NCI-H1092 treated with DMSO at 0.1 percent for 48 hours (cell line): Measurements from ENCODE around the gene CCNJL.
"Not testable (repeated sequence)": the region's sequence is repeated elsewhere in the genome, so short reads cannot be mapped to it uniquely, and the experiment has no call there.

Experiments used
- DNase-seq: peaks from one replicate; lab custom pipeline; 2025; lab: John Stamatoyannopoulos, UW

CCNJL gene

GRCh38 chr5:160312134-160312959, at the start of gene CCNJL:
CCNJL (minus strand) TSS chr5:160312564; CDS start chr5:160311923, 641 bp downstream.
- DNase-seq: peak; percentile 48

GRCh38 chr5:160361624-160362228, 49.4 kb upstream of the CCNJL start:
- DNase-seq: no peak

DNA sequence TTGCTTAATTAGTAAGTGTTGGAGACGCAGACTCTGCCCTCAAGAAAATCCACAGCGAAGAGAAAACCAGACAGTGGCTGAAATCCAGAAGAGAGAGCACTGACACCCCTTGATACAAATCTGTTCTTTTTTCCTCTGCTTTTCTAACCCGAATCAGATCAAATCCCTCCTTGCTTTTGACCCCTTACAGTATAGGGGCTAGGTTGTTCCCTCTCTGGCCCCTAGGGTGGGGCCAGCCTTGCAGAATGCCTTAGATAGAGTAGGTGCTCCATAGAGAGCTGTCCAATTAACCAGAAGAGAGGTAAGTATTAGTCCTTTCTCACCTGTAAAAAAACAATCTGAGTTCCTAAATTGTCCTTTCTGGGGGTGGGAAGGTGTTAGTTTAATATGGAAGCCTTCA, 47.9 kb upstream of the CCNJL start:
- no peak for DNase-seq

- DNase-seq: no peak
These were observed 47.5 kb upstream of the CCNJL start for GRCh38 chr5:160359816-160360215.

- DNase-seq: no peak
These were observed 46.9 kb upstream of the CCNJL start for GRCh38 chr5:160359242-160359641.

- DNase-seq: no peak
These were observed 45.6 kb upstream of the CCNJL start for GRCh38 chr5:160357861-160358411.

DNA sequence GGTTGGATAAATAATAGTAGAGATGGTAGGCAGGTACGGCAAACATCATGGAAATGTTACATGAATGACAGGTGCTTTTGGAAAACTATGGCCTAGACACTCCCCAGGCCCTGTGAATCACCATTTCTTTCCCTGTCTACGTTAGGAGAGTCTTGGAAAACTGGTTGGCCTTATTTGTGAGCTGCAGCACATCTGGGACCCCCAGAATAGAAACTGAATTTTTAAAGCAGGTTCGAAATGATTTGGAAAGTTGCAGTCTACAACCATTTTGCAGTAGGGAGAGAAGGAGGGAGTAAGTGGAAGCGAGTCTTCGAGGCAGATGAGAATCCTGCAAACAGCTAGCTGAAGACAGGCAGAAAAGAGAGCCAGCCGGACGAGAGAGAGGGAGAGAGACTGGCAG, 45.0 kb upstream of the CCNJL start:
- no peak for DNase-seq

GRCh38 chr5:160356550-160357347, 44.4 kb upstream of the CCNJL start:
- DNase-seq: no peak

DNA sequence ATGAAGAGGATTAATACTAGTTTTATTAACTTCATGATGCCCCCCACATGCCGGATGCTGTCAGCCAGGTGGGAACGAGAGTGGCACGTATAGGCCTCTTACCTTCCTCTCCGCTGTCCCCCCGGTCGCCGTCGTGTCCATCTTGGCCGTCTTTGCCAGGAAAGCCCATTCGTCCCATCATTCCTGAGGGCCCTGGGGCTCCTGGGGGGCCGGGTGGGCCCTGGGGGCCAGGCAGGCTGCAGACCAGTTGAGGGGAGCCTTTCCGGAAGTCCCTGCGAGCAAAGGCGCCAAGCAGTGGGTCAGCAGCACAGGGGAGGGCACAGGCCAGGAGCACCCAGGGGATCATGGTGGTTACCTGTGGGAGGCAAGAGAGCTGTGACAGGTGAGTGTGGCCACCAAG, 42.3 kb upstream of the CCNJL start:
- no peak for DNase-seq

DNA sequence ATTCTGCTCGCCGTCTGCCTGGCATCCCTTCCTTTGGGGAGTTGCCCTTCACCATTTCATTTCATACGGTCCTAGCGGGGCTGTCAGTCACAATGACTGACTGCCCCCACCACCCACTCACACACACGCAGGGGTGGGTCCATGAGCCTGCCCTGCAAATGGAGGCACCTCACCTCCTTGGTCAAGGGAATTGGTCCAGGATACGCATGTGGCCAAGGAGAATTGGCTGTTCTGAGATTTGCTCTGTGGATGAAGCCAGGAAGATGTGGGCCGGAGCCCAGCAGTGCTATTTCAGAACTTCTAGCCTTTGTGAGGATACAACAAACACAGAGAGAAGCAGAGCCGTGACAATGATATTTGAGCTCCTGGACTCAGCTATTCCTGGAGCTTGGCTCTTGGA, 41.0 kb upstream of the CCNJL start:
- DNase-seq: no peak

DNA sequence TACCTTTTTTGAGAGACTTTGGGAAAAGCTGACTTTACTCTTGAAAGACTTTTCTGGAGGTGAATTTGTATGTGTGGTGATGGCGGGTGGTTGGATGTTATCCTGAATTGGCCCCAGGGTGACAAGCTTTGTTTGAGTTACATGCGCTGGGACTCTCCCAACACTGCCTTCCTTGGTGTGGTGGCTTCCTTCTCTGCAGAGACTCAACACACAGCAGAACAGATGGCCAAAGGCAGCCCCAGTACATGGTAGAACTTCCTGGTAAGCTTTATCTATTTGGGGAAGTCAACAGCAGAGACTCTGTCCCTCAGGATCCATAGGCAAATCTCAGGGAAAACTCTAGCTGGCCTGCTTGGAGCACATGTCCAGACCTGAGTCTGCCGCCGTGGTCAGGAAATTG, 39.9 kb upstream of the CCNJL start:
- no peak for DNase-seq

- no peak for DNase-seq
These were observed 37.6 kb upstream of the CCNJL start for GRCh38 chr5:160349935-160350303.

GRCh38 chr5:160349249-160349934, 37.0 kb upstream of the CCNJL start:
- DNase-seq: no peak

- DNase-seq: no peak
These were observed 35.7 kb upstream of the CCNJL start for GRCh38 chr5:160348080-160348479.

DNA sequence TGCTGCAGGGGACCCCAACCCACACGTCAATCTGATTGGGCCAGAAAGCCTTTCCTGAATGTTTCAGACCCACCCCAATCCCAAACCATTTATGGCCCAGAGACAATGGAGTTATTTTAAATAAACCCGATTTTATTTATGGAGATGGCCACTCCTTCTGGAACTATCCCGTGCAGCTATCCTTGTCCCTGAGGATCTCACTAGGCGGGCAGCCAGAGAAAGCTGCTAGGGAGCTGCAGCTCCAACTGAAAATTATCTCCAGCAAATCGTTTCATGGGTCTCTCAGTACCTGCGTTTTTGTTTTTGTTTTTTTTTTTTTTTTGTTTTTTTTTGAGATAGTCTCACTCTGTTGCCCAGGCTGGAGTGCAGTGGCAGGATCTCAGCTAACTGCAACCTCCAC, 35.1 kb upstream of the CCNJL start:
- DNase-seq: no peak

DNA sequence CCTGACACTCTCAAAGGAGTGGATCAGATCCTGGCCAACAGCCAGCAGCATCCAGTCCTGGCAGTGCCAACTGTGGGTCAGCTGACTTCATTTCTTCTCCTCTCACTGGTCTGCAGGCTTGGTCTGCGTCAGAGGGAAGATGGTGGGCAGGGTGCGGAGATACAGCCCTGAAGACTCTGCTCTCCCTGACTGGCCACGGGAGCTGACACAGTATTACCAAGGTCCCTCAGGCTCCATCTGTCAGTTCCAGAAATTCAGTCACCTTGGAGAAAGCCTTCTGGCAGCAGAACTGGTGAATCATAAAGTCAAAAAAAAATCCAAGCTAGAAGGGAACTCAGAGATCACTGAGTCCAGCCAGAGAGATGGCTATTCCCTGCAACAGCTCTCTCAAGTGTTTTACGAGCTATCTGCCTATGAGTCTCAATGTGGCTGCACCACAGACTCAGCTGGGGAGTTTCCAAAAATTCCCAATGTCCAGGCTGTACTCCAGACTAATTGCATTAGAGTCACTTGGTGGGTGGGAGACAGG, 30.1 kb upstream of the CCNJL start:
- DNase-seq: no peak

- DNase-seq: no peak
These were observed 29.0 kb upstream of the CCNJL start for GRCh38 chr5:160341309-160341870.

GRCh38 chr5:160340513-160340912, 28.1 kb upstream of the CCNJL start:
- not testable (repeated sequence) for DNase-seq

DNA sequence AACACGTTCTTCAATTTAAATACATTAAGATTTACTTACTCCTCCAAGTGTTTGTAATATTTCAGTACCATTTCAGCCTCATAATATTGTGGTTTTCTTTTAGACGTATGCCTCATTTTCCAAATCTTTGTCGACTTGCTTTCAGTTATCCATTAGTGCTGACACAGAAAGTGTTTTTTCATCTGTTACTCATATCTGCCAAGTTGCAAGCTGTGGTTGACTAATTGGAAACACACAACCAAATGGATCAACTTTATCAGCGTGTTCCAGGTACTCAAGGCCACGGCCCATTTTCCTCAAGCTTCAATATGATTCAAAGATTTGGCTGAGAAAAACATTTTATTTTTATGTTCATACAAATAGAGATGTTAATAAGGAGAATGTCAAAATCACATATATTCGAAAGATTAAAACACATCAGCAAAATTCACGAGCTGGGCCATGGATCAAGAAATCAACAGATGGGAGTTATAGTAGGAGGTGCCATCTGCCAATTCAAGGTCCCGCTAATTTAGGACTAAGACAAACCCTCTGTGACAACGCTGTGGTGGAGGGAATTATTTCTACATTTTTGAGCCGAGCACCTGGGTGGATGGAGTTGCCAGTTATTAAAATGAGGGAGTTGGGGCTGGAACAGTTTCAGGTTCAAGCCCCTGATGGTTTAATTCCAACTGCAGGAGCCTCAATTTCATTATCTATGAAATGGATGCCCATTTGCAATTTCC, 27.2 kb upstream of the CCNJL start:
- no peak for DNase-seq

DNA sequence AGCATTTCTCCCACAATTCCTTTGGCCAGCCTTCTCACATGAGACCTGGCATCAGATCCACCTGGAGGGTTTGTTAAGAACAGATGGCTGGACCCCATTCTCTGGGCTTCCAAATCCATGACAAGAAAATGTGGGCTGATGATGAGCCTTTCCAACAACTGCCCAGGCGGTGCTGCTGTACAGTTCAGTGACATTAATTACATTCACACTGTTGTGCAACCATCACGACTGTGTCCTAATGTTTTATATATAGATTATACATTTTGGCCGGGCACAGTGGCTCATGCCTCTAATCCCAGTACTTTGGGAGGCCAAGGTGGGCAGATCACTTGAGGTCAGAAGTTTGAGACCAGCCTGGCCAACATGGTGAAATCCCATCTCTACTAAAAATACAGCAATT, 22.4 kb upstream of the CCNJL start:
- DNase-seq: not testable (repeated sequence)

DNA sequence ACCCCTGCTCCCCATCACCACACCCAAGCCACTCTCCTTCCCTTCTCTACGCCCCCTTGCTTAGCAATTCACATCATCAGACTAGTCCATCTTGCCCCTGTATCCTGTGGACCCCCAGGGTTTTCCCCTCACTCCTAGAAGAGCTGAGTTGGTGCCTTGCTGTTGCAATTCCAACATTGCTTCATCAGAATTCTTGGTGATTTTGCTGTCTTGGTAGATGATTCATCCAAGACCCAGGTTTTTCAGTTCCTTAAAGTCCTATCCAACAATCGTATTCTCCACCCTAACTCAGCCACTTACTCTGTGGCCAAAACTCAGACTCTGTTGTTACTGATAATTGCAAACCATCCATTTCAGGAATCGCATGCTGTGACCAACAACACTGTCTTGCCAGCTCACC, 21.4 kb upstream of the CCNJL start:
- no peak for DNase-seq
